22Rv1 (cell line): ENCODE results near the gene ARHGAP27.

Experiments
- ZFX ChIP-seq: fragments of 450-650 bp; IDR thresholded peaks from 2 replicates; pipeline ENCODE4 v1.6.1; 2017; ENCODE audit warnings: antibody characterized with exemption, borderline replicate concordance
- TF ChIP-seq, protein P1 (sequence below): fragments of 450-650 bp; IDR thresholded peaks from 2 replicates; pipeline ENCODE4 v1.5.1; 2017; ENCODE audit warnings: mild to moderate bottlenecking

DNA sequence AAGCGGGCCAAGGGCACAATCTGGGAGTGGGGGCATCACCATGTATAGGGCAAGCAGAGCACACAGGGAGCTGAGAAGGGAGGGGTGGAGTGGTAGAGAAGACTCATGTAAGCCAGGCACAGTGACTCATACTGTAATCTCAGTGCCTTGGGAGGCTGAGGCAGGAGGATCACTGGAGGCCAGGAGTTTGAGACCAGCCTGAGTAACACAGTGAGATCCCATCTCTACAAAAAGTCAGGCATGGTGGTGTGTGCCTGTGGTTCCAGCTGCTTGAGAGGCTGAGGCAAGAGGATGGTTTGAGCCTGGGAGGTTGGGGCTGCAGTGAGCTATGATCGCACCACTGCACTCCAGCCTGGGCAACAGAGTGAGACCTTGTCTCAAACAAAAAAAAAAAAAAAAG is 40.8 kb downstream of the ARHGAP27 start:
- TF ChIP-seq, protein P1, sequence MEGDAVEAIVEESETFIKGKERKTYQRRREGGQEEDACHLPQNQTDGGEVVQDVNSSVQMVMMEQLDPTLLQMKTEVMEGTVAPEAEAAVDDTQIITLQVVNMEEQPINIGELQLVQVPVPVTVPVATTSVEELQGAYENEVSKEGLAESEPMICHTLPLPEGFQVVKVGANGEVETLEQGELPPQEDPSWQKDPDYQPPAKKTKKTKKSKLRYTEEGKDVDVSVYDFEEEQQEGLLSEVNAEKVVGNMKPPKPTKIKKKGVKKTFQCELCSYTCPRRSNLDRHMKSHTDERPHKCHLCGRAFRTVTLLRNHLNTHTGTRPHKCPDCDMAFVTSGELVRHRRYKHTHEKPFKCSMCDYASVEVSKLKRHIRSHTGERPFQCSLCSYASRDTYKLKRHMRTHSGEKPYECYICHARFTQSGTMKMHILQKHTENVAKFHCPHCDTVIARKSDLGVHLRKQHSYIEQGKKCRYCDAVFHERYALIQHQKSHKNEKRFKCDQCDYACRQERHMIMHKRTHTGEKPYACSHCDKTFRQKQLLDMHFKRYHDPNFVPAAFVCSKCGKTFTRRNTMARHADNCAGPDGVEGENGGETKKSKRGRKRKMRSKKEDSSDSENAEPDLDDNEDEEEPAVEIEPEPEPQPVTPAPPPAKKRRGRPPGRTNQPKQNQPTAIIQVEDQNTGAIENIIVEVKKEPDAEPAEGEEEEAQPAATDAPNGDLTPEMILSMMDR = no peak
- TF ChIP-seq ZFX = no peak
